ENCODE measurements around the gene EIF3K.
A peak's percentile ranks its signal among the peaks of the same experiment; 100 is the strongest.
"Not testable (repeated sequence)": the region's sequence is repeated elsewhere in the genome, so short reads cannot be mapped to it uniquely, and the experiment has no call there.

EIF3K gene

DNA sequence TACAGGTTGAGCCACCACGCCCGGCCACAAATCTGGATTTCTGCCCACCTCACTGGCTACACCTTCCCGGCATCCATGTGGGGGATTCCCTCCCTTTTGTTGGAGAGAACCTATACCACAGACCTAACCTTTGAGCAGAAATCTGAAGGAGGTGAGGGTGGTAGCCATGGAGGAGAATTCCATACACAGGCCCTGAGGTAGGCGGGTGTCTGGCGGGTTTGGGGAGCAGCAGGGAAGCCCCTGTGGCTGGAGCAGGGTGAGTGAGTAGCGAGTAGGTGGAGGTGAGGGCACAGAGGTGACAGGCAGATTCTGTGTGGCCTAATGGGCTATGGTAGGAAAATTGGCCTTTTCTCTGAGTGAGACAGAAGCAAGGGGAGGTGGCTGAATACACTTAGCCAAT lies 10.6 kb downstream of the EIF3K start:
- WGBS = 98% methylated on average over 6 of the region's 6 CpGs
- Histone ChIP-seq H2BK12ac (ENCODE audit: low read length in 2 of 2) (no peak overlapping the region), H4K91ac (ENCODE audit: low read length) (no peak overlapping the region), H2AFZ (ENCODE audit: low read depth, low read length) (no peak overlapping the region), H4K8ac (ENCODE audit: low read length) (no peak overlapping the region), H2BK120ac (ENCODE audit: low read depth, low read length) (no peak overlapping the region), H2BK15ac (ENCODE audit: low read depth, poor library complexity, severe bottlenecking) (no peak overlapping the region), H3K4me1 (ENCODE audit: control insufficient read depth, insufficient read depth, low read depth, low read length) (peaks cover 5% of the 10 kb centered on the region), H3K18ac (ENCODE audit: low read depth in 1 of 2, low read length in 2 of 2) (no peak overlapping the region), H3K9me3 (ENCODE audit: control insufficient read depth, low read length) (no peaks in the 10 kb centered on the region), H3K14ac (ENCODE audit: low read length in 2 of 2) (no peak overlapping the region), H3K27me3 (ENCODE audit: control insufficient read depth in 1 of 2, insufficient read depth in 1 of 2, low read length in 2 of 2) (no peaks in the 10 kb centered on the region), H3K23ac (ENCODE audit: low read length in 2 of 2) (no peak overlapping the region), H2BK5ac (ENCODE audit: low read depth, low read length, poor library complexity, severe bottlenecking) (no peak overlapping the region), H3K4ac (ENCODE audit: low read depth in 1 of 2, low read length in 2 of 2) (no peak overlapping the region), H2AK5ac (ENCODE audit: low read length, severe bottlenecking) (no peak overlapping the region), H3K9ac (ENCODE audit: low read length) (no peak overlapping the region), H3K27ac (ENCODE audit: low read length, poor library complexity, severe bottlenecking) (no peak overlapping the region), H3K4me3 (ENCODE audit: insufficient read depth in 1 of 2, low read depth in 1 of 2, low read length in 2 of 2) (no peak overlapping the region), H3K4me2 (ENCODE audit: low read length, poor library complexity, severe bottlenecking) (no peak overlapping the region), H3K79me1 (replicated peaks; ENCODE audit: low read length, poor library complexity, severe bottlenecking) (peaks cover 28% of the 10 kb centered on the region), H3K36me3 (ENCODE audit: control insufficient read depth in 1 of 2, insufficient read depth in 2 of 2, low read depth in 1 of 2, low read length in 2 of 2) (peaks cover 73 to 74% of the 10 kb centered on the region in 2 experiments)
- DNase-seq = no peak

DNA sequence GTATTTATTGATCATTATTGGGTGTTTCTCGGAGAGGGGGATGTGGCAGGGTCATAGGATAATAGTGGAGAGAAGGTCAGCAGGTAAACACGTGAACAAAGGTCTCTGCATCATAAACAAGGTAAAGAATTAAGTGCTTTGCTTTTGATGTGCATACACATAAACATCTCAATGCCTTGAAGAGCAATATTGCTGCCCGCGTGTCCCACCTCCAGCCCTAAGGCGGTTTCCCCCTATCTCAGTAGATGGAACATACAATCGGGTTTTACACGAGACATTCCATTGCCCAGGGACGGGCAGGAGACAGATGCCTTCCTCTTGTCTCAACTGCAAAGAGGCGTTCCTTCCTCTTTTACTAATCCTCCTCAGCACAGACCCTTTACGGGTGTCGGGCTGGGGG lies 12.3 kb downstream of the EIF3K start:
- H3K4me2 ChIP-seq (ENCODE audit: low read length, poor library complexity, severe bottlenecking); H3K9me3 ChIP-seq (ENCODE audit: control insufficient read depth, low read length); H2BK12ac ChIP-seq (ENCODE audit: low read length in 2 of 2); H3K27me3 ChIP-seq (ENCODE audit: control insufficient read depth in 1 of 2, insufficient read depth in 1 of 2, low read length in 2 of 2); H4K8ac ChIP-seq (ENCODE audit: low read length); H3K27ac ChIP-seq (ENCODE audit: low read length, poor library complexity, severe bottlenecking); H2BK5ac ChIP-seq (ENCODE audit: low read depth, low read length, poor library complexity, severe bottlenecking); H2BK15ac ChIP-seq (ENCODE audit: low read depth, poor library complexity, severe bottlenecking); H3K14ac ChIP-seq (ENCODE audit: low read length in 2 of 2); H3K23ac ChIP-seq (ENCODE audit: low read length in 2 of 2); H3K9ac ChIP-seq (ENCODE audit: low read length); H3K18ac ChIP-seq (ENCODE audit: low read depth in 1 of 2, low read length in 2 of 2); H3K4me1 ChIP-seq (ENCODE audit: control insufficient read depth, insufficient read depth, low read depth, low read length); H2AFZ ChIP-seq (ENCODE audit: low read depth, low read length); H4K91ac ChIP-seq (ENCODE audit: low read length); H3K4me3 ChIP-seq (ENCODE audit: insufficient read depth in 1 of 2, low read depth in 1 of 2, low read length in 2 of 2); H3K4ac ChIP-seq (ENCODE audit: low read depth in 1 of 2, low read length in 2 of 2); H2BK120ac ChIP-seq (ENCODE audit: low read depth, low read length); H2AK5ac ChIP-seq (ENCODE audit: low read length, severe bottlenecking); DNase-seq: not testable (repeated sequence)
- peaks cover 71 to 72% of the 10 kb centered on the region in 2 experiments for H3K36me3 ChIP-seq (ENCODE audit: control insufficient read depth in 1 of 2, insufficient read depth in 2 of 2, low read depth in 1 of 2, low read length in 2 of 2)
- 76% methylated on average over 6 of the region's 11 CpGs for WGBS
- peaks cover 32% of the 10 kb centered on the region for H3K79me1 ChIP-seq (replicated peaks; ENCODE audit: low read length, poor library complexity, severe bottlenecking)

DNA sequence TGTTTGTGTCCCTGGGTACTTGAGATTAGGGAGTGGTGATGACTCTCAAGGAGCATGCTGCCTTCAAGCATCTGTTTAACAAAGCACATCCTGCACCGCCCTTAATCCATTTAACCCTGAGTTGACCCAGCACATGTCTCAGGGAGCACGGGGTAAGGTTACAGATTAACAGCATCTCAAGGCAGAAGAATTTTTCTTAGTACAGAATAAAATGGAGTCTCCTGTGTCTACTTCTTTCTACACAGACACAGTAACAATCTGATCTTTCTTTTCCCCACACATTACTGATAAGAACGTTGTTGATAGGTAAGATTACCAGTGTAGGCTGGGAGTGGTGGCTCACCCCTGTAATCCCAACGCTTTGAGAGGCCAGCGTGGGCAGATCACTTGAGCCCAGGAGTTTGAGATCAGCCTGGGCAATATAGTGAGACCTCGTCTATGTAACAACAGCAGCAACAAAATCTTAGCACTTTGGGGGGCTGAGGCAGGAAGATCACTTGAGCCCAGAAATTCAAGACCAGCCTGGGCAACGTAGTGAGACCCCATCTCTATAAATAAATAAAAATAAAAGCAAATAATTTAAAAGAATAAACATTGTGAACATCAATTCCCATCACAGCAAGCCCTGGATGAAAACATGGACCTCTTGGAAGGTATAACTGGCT lies 13.0 kb downstream of the EIF3K start:
- H4K91ac ChIP-seq (ENCODE audit: low read length); H3K14ac ChIP-seq (ENCODE audit: low read length in 2 of 2); H2BK120ac ChIP-seq (ENCODE audit: low read depth, low read length); H3K23ac ChIP-seq (ENCODE audit: low read length in 2 of 2); H2BK12ac ChIP-seq (ENCODE audit: low read length in 2 of 2); H3K9me3 ChIP-seq (ENCODE audit: control insufficient read depth, low read length); H3K18ac ChIP-seq (ENCODE audit: low read depth in 1 of 2, low read length in 2 of 2); H3K9ac ChIP-seq (ENCODE audit: low read length); H3K4me1 ChIP-seq (ENCODE audit: control insufficient read depth, insufficient read depth, low read depth, low read length); H3K4me2 ChIP-seq (ENCODE audit: low read length, poor library complexity, severe bottlenecking); DNase-seq; H3K4me3 ChIP-seq (ENCODE audit: insufficient read depth in 1 of 2, low read depth in 1 of 2, low read length in 2 of 2); H3K27me3 ChIP-seq (ENCODE audit: control insufficient read depth in 1 of 2, insufficient read depth in 1 of 2, low read length in 2 of 2); H4K8ac ChIP-seq (ENCODE audit: low read length); H2BK15ac ChIP-seq (ENCODE audit: low read depth, poor library complexity, severe bottlenecking); H2BK5ac ChIP-seq (ENCODE audit: low read depth, low read length, poor library complexity, severe bottlenecking); H2AFZ ChIP-seq (ENCODE audit: low read depth, low read length); H3K4ac ChIP-seq (ENCODE audit: low read depth in 1 of 2, low read length in 2 of 2): not testable (repeated sequence)
- H2AK5ac ChIP-seq (ENCODE audit: low read length, severe bottlenecking) = peak overlapping the region; percentile 49
- WGBS = 95% methylated on average over 4 of the region's 7 CpGs
- peaks cover 32% of the 10 kb centered on the region for H3K79me1 ChIP-seq (replicated peaks; ENCODE audit: low read length, poor library complexity, severe bottlenecking)
- peaks cover 65 to 69% of the 10 kb centered on the region in 2 experiments for H3K36me3 ChIP-seq (ENCODE audit: control insufficient read depth in 1 of 2, insufficient read depth in 2 of 2, low read depth in 1 of 2, low read length in 2 of 2)
- H3K27ac ChIP-seq (ENCODE audit: low read length, poor library complexity, severe bottlenecking) = peak overlapping the region; percentile 38

DNA sequence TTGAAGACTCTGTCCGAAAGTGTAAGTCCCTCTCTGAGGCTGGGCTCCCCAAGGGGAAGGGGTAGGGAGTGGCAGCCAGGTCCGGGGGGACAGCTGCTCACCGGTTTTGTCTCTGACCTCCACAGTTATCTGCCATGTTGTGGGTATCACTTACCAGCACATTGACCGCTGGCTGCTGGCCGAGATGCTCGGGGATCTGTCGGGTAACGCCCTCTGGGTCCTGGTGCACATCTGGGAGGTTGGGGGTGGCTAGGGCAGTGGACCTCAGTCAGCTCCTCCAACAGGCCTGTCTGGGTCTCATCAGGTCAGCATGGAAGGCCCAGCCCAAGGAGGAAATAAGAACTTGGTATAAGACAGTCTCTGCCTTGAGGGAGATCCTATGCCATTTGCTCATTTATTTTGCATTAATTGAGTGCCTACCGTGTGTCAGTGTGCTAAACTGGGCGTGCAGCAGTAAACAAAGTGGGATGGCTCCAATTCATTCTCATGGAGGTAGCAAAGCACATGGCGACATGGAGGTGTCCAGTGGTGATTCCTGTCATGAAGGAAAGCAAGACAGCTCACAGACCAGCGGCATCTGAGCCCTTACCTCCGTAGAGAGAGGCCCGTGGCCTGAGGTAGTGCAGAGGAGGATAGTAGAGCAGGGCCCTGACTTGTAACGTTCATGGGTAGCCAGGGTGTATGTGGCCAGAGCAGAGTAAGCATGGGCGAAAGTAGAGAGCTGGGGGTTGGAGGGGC lies 13.7 kb downstream of the EIF3K start:
- H3K27me3 ChIP-seq (ENCODE audit: control insufficient read depth in 1 of 2, insufficient read depth in 1 of 2, low read length in 2 of 2) = no peaks in the 10 kb centered on the region
- peaks cover 11% of the 10 kb centered on the region for H3K4me1 ChIP-seq (ENCODE audit: control insufficient read depth, insufficient read depth, low read depth, low read length)
- 98% methylated on average over 16 of the region's 16 CpGs for whole genome bisulfite sequencing
- H3K18ac ChIP-seq (ENCODE audit: low read depth in 1 of 2, low read length in 2 of 2) = no peak overlapping the region
- peak overlapping the region; percentile 49 for H2AK5ac ChIP-seq (ENCODE audit: low read length, severe bottlenecking)
- no peak overlapping the region for H3K27ac ChIP-seq (ENCODE audit: low read length, poor library complexity, severe bottlenecking)
- peaks cover 30% of the 10 kb centered on the region for H3K79me1 ChIP-seq (replicated peaks; ENCODE audit: low read length, poor library complexity, severe bottlenecking)
- H2BK120ac ChIP-seq (ENCODE audit: low read depth, low read length) = no peak overlapping the region
- H3K4me2 ChIP-seq (ENCODE audit: low read length, poor library complexity, severe bottlenecking) = no peak overlapping the region
- no peak for DNase-seq
- no peak overlapping the region for H2BK5ac ChIP-seq (ENCODE audit: low read depth, low read length, poor library complexity, severe bottlenecking)
- no peak overlapping the region for H2AFZ ChIP-seq (ENCODE audit: low read depth, low read length)
- H3K14ac ChIP-seq (ENCODE audit: low read length in 2 of 2) = no peak overlapping the region
- H2BK12ac ChIP-seq (ENCODE audit: low read length in 2 of 2) = no peak overlapping the region
- no peak overlapping the region for H3K23ac ChIP-seq (ENCODE audit: low read length in 2 of 2)
- no peak overlapping the region for H3K9ac ChIP-seq (ENCODE audit: low read length)
- no peak overlapping the region for H3K4me3 ChIP-seq (ENCODE audit: insufficient read depth in 1 of 2, low read depth in 1 of 2, low read length in 2 of 2)
- no peak overlapping the region for H2BK15ac ChIP-seq (ENCODE audit: low read depth, poor library complexity, severe bottlenecking)
- H4K91ac ChIP-seq (ENCODE audit: low read length) = no peak overlapping the region
- H3K4ac ChIP-seq (ENCODE audit: low read depth in 1 of 2, low read length in 2 of 2) = no peak overlapping the region
- no peak overlapping the region for H4K8ac ChIP-seq (ENCODE audit: low read length)
- H3K9me3 ChIP-seq (ENCODE audit: control insufficient read depth, low read length) = no peaks in the 10 kb centered on the region
- peaks cover 58 to 63% of the 10 kb centered on the region in 2 experiments for H3K36me3 ChIP-seq (ENCODE audit: control insufficient read depth in 1 of 2, insufficient read depth in 2 of 2, low read depth in 1 of 2, low read length in 2 of 2)

All from mesenchymal stem cell (in vitro differentiated cells and primary cell).